ENCODE measurements around the gene DIP2B.

Gene DIP2B

DNA sequence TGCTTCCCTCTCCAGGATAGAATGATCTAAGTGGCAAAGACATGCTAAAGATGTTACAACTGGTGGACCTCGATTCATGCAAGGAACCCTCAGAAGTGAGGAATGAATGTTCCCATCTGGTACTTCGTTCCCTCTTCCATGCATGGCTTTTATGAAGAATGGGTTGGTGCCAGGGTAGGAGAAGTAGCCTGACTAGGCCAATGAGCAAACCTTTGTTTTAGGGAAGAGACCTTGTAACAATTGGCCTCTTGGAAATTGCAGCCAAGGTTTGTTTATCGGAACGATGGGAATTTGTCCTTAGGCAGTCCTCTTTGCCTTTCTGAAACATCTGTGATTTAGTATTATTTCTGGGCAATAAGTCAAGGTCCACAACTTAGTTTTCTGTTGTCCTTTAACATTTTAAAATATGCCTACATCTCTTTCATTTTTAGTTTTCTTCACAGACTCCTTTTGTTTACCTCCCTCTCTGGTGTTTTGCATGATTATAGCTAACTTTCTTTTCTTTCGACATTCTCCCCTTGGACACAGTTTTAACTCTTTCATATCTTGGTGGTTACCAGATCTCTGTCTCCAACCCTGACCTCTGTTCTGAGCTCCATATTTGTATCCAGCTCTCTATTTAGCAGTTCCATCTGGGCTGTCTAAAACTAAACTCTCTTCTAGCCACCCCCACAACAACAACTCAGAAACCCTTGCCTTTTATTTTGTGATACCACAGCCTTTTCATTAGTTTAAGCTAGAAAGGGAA is 70.0 kb downstream of the DIP2B start:
- DNase-seq (ENCODE audit: low read depth): no peak

DNA sequence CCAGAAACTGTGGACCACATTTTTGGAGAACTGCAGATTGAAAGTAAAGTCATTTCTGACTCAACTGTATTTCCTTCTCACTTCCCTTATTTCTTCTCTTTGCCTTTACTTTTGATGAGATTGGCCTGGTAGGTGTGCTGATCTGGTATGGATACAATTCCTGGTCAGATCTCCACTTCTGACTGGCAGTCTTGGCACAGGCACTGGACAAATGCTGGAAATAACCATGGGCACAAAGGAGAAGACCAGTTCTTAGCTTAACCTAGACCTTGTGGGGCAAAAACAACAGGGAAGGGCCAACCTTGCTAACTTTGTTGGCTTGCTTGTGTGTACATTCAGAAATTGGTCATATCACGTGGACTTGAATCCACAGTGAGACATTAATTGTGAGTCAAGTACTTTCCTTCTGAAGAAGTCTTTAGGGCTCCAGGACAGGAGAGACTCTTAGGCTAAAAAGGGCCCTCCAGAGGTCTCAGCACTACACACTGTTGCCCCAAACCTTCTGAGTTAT is 75.0 kb downstream of the DIP2B start:
- DNase-seq (ENCODE audit: low read depth): no peak

DNA sequence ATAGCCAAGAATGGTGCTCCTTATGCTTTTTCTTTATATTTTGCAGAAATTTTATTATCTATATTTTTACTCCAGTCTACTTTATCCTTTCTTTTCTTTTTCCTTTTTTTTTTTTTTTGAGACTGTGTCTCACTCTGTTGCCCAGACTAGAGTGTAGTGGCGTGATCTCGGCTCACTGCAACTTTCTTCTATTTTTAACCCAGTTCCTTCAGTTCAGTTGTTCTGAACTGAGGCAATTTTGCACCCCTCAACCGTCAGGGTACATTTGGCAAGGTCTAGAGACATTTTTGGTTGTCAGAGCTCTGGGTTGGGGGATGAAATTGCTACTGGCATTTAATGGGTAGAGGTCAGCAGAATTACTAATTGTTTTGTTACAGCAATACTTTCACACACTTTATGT is 75.7 kb downstream of the DIP2B start:
- DNase-seq (ENCODE audit: low read depth): no peak

DNA sequence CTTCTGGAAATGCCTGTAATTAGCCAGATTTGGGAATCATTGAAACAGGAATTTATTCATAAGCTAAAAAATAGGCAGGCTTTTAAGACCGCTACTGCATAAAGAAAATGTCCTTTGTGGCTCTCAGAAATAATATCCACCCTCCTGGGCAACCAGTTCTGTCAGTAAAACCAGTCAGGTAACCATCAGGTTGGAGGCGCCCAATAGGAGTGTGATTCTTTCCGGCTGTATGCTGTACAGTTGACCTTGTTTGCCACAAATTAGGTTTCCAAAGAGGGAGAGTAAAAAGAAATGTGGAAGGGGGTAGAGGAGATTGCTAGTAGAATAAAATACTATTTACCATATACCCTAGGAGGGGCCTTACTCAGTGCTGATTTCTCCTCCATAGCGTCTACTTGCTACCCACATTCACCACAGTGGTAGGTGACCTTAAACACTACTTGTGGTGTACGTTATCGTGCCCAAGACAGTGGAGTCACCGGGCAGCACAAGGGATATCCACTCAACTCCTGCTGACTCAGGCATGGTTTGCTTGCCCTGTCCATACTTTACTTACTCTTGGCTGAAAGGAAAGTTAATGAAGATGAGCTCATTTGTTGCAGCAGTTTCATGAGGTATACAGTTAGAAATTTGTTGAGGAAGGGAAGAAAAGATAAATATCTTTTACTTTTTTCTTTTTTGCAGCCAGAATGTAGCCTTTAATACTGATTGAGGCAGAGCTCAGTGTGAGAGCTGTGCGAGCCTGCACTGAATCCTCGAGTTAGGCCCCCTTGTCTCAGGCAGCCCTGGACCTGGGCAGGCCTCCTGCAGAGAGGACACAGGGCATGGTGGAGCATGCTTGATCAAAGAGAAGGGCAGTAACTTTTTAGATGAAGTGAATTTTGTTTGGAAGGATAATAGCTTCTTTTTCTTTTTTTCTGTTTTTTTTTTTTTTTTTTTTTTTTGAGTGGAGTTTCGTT is 76.7 kb downstream of the DIP2B start:
- DNase-seq (ENCODE audit: low read depth): peak; percentile 82

DNA sequence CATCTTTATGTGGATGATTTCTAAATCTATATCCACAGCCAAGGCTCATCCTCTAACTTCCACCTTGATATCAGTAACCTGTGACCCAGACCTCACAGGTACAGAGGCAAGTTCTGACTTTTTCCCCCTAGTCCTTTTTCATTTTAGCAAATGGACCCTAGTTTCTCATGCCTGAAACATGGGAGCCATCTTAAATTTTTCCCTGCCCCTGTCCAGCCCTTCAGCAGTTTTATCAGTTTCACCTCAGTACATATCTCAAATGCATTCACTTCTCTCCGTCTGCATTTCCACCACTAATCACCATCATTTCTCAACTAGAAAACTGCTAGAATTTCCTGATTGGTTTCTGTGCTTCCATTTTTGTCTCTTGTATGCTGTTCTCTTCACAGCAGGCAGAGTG is 79.3 kb downstream of the DIP2B start:
- no peak for DNase-seq (ENCODE audit: low read depth)

DNA sequence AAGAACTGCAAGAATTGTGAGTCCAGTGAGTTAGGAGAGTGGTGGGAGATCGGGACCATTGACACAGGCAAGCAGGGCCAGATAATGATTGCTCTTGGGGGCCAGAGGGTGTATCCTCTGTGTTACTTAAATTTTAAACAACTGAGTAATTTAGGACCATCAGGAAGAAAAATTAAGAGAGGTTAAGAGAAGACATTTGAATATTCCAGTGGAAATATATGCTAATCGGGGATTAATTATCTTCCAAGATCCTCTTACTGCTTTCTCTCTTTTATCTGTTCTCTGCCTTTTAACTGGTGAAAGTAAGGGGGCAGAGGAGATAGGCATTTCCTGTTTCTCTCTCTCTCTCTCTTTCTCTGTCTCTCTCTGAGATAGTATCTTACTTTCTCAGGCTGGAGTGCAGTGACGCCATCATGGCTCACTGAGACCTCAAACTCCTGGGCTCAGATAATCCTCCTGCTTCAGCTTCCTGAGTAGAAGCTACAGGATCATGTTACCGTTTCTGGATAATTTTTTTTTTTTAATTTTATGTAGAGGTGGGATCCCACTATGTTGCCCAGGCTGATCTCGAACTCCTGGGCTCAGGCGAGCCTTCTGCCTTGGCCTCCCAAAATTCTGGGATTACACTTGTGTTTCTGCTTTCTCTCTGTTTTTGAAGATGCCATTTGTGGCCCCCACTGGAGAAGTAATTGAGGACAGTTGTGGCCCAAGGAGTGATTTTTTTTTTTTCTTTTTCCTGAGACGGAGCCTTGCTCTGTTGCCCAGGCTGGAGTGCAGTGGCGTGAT is 85.1 kb downstream of the DIP2B start:
- DNase-seq (ENCODE audit: low read depth): peak; percentile 99

DNA sequence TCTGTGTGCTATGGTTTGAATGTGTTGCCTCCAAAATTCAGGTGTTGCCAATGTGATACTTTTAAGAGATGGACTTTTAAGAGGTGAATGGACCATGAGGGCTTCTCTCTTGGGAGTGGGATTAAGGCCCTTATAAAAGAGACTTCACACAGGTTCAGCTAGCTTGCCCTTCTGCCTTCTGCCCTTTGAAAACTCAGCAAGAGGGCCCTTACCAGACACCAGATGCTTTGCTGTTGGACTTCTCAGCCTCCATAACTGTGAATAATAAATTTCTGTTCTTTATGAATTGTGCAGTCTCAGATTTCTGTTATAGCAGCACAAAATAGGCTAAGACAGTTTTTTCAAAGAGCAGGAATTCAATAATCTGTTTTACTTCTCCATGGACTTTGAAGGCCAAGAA is 86.1 kb downstream of the DIP2B start:
- DNase-seq (ENCODE audit: low read depth): no peak

DNA sequence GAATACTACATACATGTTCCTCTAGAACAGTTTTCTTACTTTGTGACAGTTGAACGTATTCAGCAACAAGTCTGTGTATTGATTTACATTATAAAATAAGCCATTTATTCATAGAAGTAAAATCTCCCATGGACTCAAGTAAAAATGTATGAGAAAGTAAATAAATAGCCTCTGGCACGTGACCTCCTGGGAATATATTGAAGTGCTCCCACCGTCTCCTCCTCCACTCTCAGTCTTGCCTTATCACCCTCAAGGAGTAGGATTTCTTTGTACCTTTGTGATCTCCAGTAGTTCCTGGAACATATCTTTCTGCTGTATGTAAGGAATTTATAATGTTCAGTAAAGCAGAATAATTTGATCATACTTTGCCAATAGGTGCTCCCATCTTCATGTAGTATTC is 90.9 kb downstream of the DIP2B start:
- DNase-seq (ENCODE audit: low read depth): peak; percentile 47

DNA sequence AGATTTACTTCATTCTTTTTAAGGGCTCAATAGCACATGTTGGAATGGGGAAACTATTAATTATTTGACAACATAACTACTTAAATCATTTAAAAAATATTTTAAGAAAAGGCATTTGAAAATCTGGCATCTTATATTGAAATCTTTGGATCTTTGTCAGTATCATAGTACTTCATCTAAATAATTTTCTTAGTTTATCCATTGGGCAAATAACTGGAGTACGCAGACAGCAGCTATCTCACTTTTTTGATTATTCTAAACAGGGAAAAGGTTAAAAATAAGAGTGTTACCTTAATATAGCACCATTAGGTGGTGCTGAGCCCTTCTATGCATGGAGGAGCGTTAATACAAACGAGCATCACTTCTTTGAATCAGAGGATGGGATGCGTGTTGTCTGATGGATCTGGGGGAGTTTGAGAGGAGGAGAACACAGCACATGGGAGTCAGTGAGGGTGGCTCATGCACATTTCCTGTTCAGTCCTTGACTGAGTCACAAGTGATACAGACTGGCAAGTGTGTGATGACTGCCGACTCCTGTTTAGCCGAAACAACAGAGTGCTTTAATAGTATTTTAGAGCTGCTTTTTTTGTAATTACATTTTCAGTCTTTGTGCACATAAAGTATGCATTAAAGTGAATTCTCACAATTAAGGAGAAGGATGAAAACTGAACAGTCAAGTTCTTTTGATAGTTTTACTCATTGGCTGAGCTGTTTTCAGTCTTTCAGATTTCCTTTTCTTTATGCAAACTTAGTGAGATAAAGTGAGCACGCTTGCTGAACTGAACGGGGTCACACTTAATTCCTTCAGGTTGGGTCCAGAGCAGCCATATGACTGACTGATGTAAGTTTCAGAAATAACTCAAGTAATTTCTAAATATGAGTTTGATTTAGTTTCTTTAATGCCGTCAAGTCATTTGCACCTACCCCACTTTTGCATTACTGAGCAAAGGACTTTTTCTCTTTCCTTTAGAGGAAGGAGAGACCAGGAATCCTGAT is 92.7 kb downstream of the DIP2B start:
- peak; percentile 94 for DNase-seq (ENCODE audit: low read depth)

DNA sequence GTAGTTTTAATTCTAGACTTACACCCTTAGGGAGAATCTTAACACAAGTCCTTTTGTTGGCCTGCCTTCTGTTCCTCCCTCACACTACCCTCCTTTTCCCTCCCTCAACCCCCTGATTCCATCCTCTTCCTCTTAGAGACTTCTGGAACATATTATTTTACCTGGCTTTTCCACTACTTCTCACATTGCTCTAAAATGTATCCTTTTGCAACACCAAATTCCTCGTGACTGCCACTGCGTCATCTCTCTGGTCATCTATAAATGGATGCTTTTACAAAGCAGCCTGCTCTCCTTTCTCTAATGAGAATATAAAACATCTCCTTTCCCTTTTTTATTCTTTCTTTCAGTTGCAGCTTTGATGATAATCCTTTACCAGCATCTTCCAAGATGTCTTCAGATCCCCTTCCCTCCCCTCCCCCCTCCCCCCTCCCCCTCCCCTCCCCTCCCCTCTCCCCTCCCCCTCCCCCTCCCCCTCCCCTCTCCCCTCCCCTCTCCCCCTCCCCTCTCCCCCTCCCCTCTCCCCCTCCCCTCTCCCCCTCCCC is 93.6 kb downstream of the DIP2B start:
- DNase-seq (ENCODE audit: low read depth): peak; percentile 53

DNA sequence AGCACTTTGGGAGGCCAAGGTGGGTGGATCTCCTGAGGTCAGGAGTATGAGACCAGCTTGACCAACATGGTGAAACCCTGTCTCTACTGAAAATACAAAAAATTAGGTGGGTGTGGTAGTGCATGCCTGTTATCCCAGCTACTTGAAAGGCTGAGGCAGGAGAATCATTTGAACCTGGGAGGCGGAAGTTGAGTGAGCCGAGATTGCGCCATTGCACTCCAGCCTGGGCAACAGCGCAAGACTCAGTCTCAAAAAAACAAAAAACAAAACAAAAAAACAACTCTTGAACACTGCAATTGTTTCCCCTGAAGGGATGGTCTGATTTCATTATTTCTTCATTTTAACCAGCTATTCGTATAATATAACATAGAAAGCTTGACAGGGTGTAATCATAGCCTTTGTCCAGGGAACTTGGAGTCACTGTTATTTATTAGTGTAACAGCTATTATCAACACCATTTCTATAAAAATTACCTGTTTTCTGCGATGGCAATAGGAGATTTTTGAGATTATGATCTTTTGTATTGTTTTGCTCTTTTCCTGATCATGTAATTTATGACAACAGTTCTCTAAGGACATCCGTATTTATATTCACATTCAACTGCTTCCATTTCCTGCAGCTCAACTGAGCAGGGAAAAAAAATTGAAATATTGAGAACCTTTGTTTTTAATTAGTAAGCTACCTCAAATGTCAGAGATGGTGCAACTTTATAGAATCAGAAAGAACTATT is 94.7 kb downstream of the DIP2B start:
- DNase-seq (ENCODE audit: low read depth): no peak

DNA sequence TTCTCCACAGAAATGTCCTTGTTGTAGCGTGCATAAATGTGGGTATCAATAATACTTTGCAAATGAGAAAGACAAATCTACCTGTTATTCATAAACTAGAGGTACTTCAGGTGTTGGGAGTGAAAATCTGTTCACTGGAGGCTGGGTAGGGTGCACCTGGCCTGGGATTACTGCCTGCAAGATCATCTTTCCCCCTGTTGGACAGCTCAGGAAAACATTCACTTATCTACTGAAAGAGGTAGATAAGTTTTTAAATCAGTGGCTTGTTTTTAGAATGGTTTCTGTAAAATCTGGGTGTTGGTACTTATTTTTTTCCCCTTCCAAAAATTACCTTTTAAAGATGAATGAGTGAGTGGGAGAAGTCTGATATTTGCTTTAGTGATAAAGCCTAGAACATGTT is 95.6 kb downstream of the DIP2B start:
- no peak for DNase-seq (ENCODE audit: low read depth)

DNA sequence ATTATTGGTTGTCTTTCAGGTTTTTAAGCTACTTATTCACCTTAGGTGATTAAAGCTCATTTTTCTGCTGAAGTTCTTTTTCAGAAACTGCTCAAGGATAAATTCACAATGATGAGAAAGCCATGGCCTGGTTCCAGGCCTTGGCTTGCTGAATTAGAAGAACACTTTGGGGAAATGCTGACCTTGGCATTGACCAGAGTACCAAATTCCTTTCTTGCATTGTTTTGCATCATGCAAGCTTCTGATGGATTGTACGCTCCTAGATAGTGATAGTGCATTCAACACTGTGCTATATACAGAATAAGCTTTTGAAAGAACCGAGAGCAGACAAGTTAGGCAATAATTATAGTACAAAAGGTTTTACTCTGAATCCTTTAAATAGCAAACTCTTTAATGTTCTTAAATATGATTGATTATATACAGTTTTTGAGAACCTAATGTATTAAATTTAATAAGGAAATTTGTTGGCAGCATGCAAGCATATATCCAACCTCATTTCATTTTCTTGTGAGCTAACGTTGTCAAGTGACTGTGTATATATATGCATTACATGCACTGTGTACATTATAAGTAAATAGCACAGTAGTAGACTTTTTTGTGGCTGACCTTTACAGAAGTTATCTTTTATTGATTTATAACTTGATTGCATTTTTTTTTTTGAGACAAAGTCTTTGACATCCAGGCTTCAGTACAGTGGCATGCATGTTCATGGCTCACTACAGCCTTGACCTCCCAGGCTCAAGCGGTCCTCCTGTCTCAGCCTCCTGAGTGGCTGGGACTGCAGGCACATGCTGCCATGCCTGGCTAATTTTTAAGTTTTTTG is 99.2 kb downstream of the DIP2B start:
- peak; percentile 97 for DNase-seq (ENCODE audit: low read depth)

DNA sequence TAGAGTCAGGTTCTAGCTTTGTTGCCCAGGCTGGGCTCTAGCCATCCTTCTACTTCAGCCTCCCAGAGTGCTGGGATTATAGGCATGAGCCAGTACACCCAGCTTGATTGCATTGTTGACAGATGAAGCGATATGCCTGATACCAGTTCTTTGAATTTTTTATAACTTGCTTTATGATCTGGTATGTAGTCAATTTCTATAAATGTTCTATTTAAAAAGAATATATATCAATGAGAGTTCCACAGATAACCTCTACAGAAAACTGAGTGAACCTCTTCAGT is 99.8 kb downstream of the DIP2B start:
- no peak for DNase-seq (ENCODE audit: low read depth)

DNA sequence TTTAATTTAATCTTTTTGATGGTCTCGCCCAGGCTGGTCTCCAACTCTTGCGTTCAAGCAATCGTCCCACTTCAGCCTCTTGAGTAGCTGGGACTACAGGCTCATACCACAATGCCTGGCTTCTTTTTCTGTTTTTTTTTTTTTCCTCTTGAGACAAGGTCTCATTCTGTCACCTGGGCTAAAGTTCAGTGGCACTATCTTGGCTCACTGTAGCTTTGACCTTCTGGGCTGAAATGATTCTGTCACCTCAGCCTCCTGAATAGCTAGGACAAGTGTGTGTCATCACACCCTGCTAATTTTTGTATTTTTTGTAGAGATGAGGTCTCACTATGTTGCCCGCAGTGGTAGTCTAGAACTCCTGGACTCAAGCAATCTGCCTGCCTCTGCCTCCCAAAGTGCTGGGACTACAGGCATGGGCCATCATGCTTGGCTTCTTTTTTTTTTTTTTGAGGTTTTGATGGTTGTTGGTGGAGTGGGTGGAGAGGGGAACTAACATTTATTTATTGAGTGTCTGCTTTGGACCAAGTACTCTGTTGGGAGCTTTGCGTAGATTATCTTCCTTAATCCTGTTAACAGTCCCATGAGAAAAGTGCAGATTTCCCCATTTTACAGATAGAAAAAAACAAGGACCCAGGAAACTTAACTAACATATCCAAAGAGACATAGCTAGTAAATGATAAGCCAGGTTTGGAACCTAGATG is 102.0 kb downstream of the DIP2B start:
- no peak for DNase-seq (ENCODE audit: low read depth)

DNA sequence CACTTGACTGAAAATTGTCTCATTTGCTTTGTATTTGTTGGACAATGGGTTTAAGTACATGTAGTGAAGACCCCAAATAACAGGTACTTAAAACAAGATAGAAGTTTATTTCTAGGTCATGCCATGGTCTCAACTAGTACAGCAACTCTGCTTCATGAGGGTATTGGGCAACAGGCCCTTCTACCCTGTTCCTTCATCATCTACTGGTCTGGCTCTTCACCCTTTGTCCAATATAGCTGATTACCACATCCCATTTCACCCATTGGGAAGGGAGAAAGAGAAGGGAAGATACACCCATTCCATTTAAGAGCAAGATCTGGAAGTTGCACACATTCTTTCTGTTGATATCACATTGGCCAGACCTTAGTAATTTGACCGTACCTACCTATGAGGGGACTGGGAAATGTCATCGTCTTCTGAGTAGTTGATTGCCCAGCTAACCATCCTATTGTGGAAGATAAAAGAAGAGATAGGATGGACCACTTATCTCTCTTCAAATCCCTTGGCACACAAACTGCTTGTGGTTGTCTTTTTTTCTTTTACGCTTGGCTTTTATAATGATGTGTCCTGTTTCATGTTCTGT is 104.6 kb downstream of the DIP2B start:
- peak; percentile 61 for DNase-seq (ENCODE audit: low read depth)

DNA sequence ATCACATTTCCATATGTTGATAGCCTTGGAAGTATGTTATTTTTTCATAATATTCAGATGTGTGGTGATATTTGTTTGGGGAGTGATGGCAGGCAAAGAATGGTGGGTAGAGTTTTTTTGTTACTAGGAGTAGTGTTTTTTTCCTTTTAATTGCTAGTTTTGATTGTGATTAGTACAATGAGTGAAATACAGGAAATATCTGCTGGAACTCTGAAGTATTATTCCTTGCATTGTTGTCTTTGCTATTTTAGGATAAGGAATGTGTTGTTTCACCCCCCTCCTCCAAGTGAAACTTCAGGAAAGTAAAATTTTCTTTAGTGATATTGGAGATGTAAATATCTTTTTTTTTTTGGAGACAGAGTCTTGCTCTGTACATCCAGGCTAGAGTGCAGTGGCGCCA is 105.4 kb downstream of the DIP2B start:
- DNase-seq (ENCODE audit: low read depth): no peak

DNA sequence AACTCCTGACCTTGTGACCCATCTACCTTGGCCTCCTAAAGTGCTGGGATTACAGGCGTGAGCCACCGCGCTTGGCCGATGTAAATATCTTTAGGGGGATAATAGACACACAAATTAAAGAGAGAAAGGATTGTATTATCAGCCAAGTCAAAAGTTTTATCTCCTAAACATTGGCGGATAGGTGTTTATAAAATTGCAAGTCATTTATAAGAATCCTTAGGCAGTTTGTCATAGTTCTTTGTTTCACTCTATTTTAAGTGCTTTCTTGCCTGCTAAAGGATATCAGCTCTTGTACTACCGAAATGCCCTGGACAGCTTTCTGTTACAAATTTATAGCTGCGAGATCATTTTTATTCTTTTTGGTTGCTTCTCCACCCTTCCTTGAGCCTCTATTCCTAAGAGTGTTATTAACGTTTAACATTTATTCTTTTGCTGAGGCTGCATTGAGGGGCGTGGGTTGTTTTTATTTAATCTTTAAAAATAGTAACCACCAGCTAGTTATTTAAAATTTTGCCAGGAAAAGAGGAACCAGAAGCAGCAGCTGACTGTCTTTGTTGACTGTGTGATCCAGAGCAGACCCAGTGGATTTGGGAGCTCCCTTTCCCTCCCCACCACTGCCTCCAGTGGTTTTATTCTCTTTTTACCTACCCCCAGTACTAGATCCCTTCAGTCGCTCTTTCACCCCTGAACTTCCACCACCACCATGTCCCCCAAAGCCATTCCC is 106.4 kb downstream of the DIP2B start:
- no peak for DNase-seq (ENCODE audit: low read depth)

Data from amniotic epithelial cell (primary cell).